ENCODE measurements around the gene RGL3.
"Not testable (repeated sequence)": the region's sequence is repeated elsewhere in the genome, so short reads cannot be mapped to it uniquely, and the experiment has no call there.

The RGL3 gene

GRCh38 chr19:11359421-11359820 lies 59.7 kb downstream of the RGL3 start:
- H3K27ac ChIP-seq: no peak overlapping the region
- no peak for TF ChIP-seq ZFX (IDR thresholded peaks at IDR 0.05)
- TF ChIP-seq CTCF (conservative IDR thresholded peaks at IDR 0.05): no peak

GRCh38 chr19:11356676-11357550 lies 62.2 kb downstream of the RGL3 start:
- no peak for TF ChIP-seq ZFX (IDR thresholded peaks at IDR 0.05)
- no peak for TF ChIP-seq CTCF (conservative IDR thresholded peaks at IDR 0.05)
- H3K27ac ChIP-seq: no peak overlapping the region

- peak overlapping the region; percentile 72 for H3K27ac ChIP-seq
- no peak for TF ChIP-seq ZFX (IDR thresholded peaks at IDR 0.05)
- no peak for TF ChIP-seq CTCF (conservative IDR thresholded peaks at IDR 0.05)
Observed at GRCh38 chr19:11356074-11356397, 63.1 kb downstream of the RGL3 start.

- H3K27ac ChIP-seq: peak within 1 kb of the TSS; percentile 72
- no peak for TF ChIP-seq CTCF (conservative IDR thresholded peaks at IDR 0.05)
Observed at GRCh38 chr19:11355160-11356073, 63.7 kb downstream of the RGL3 start, which contains the start of gene PLPPR2. Gene PLPPR2 (plus strand): TSS chr19:11355432. CDS start chr19:11357674, 2,242 bp downstream.

- H3K27ac ChIP-seq: not testable (repeated sequence)
Observed at GRCh38 chr19:11354102-11354501, 65.0 kb downstream of the RGL3 start.

- TF ChIP-seq ZFX (IDR thresholded peaks at IDR 0.05): no peak
- no peak for TF ChIP-seq CTCF (conservative IDR thresholded peaks at IDR 0.05)
Observed at GRCh38 chr19:11349171-11349570, 69.9 kb downstream of the RGL3 start.

GRCh38 chr19:11347546-11348039 lies 71.5 kb downstream of the RGL3 start:
- no peak for TF ChIP-seq CTCF (conservative IDR thresholded peaks at IDR 0.05)
- TF ChIP-seq ZFX (IDR thresholded peaks at IDR 0.05): no peak
- peak overlapping the region; percentile 91 for H3K27ac ChIP-seq

More at GRCh38 chr19:11349171-11349570, 69.9 kb downstream of the RGL3 start:
- no peak overlapping the region for H3K27ac ChIP-seq

Measured in C4-2B (cell line).